A673 (cell line): ENCODE data around the gene DCAKD.

Experiments
- CTCF ChIP-seq: fragments of 300-800, 200-600 bp; sonication (generic); conservative IDR thresholded peaks from 2 replicates; pipeline ENCODE4 v1.5.1; 2017; ENCODE audit warnings: low read depth, mild to moderate bottlenecking, antibody characterized with exemption, low read length, moderate library complexity, mixed read lengths
- EZH2 ChIP-seq: fragments of 200-600 bp; sonication (generic); IDR thresholded peaks from 2 replicates; pipeline ENCODE4 v1.6.1; 2017; ENCODE audit warnings: borderline replicate concordance, low read depth, mild to moderate bottlenecking, mixed read lengths, antibody characterized with exemption, low read length; ENCODE audit not compliant: poor library complexity, severe bottlenecking

DNA sequence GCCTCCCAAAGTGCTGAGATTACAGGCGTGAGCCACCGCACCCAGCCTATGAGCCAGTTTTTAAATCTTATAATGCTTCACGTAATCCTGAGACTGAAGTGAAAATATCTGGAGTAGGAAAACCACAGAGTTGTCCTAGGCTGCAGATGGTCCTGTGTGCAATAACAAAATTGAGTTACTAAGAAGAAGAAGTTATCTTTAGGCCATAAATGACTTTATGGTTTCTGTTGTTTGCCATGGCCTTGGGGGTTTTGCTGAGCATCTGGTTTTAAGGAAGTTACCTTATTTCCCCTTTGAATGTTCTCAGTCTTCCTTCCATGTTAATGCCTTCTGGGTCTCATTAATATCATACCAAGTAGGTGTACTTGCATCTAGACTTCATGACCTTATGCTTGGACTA lies 26.2 kb upstream of the DCAKD start:
- TF ChIP-seq CTCF (no peak), EZH2 (no peak)
